ENCODE results near the gene NRARP.
A peak's percentile ranks its signal among the peaks of the same experiment; 100 is the strongest.

The NRARP gene

GRCh38 chr9:137301081-137301947 is 757 bp downstream of the NRARP start:
- Histone ChIP-seq H4K20me1 (ENCODE audit: insufficient read depth, low read length) (no peaks in the 10 kb centered on the region), H3K27ac (ENCODE audit: low read length) (no peak overlapping the region), H3K36me3 (replicated peaks; ENCODE audit: insufficient read depth, low read length) (no peaks in the 10 kb centered on the region), H3K9ac (ENCODE audit: low read length) (no peak overlapping the region), H3F3A (ENCODE audit: insufficient read depth, low read length) (peaks cover 7% of the 10 kb centered on the region; the same call in 1 of the 2 replicates), H3K9me3 (replicated peaks; ENCODE audit: insufficient read depth, low read length) (no peaks in the 10 kb centered on the region), H3K9me2 (replicated peaks; ENCODE audit: insufficient read depth, low read length) (no peaks in the 10 kb centered on the region), H3K4me2 (ENCODE audit: low read depth, low read length) (peak overlapping the region; percentile 92), H2AFZ (ENCODE audit: low read length) (0 out of 2 replicates have a peak overlapping the region, but pooled peaks have one; percentile 35), H3K79me2 (ENCODE audit: low read length) (no peaks in the 10 kb centered on the region), H3K27me3 (replicated peaks; ENCODE audit: insufficient read depth, low read length) (peaks cover 55% of the 10 kb centered on the region), H3K4me1 (ENCODE audit: low read length) (0 out of 2 replicates have a peak, but pooled peaks cover 3% of the 10 kb centered on the region), H3K4me3 (ENCODE audit: low read length) (peak overlapping the region; percentile 49; the same call in 1 of the 2 replicates)
- TF ChIP-seq CTCF (IDR thresholded peaks at IDR 0.05; ENCODE audit: low read length), result no peak
- TF ChIP-seq EZH2 (optimal IDR thresholded peaks at IDR 0.05; ENCODE audit: low read depth, low read length), result no peak
- TF ChIP-seq EZH2phosphoT487 (IDR thresholded peaks at IDR 0.05; ENCODE audit: low read length), result no peak
- no peak for DNase-seq

- H3K9ac ChIP-seq (ENCODE audit: low read length), result no peak overlapping the region
- no peaks in the 10 kb centered on the region for H3K9me3 ChIP-seq (replicated peaks; ENCODE audit: insufficient read depth, low read length)
- peaks cover 52% of the 10 kb centered on the region for H3K27me3 ChIP-seq (replicated peaks; ENCODE audit: insufficient read depth, low read length)
- H4K20me1 ChIP-seq (ENCODE audit: insufficient read depth, low read length), result no peaks in the 10 kb centered on the region
- no peak overlapping the region for H2AFZ ChIP-seq (ENCODE audit: low read length)
- 0 out of 2 replicates have a peak, but pooled peaks cover 3% of the 10 kb centered on the region for H3K4me1 ChIP-seq (ENCODE audit: low read length)
- TF ChIP-seq CTCF (IDR thresholded peaks at IDR 0.05; ENCODE audit: low read length), result no peak
- no peak for TF ChIP-seq EZH2phosphoT487 (IDR thresholded peaks at IDR 0.05; ENCODE audit: low read length)
- TF ChIP-seq EZH2 (optimal IDR thresholded peaks at IDR 0.05; ENCODE audit: low read depth, low read length), result no peak
- H3K79me2 ChIP-seq (ENCODE audit: low read length), result no peaks in the 10 kb centered on the region
- peaks cover 7% of the 10 kb centered on the region; the same call in 1 of the 2 replicates for H3F3A ChIP-seq (ENCODE audit: insufficient read depth, low read length)
- H3K36me3 ChIP-seq (replicated peaks; ENCODE audit: insufficient read depth, low read length), result no peaks in the 10 kb centered on the region
- no peaks in the 10 kb centered on the region for H3K9me2 ChIP-seq (replicated peaks; ENCODE audit: insufficient read depth, low read length)
- no peak overlapping the region for H3K4me2 ChIP-seq (ENCODE audit: low read depth, low read length)
- no peak overlapping the region for H3K4me3 ChIP-seq (ENCODE audit: low read length)
- no peak for DNase-seq
- no peak overlapping the region for H3K27ac ChIP-seq (ENCODE audit: low read length)
Observed at GRCh38 chr9:137300567-137301080, 1.4 kb downstream of the NRARP start.

GRCh38 chr9:137299938-137300337 is 2.1 kb downstream of the NRARP start:
- Histone ChIP-seq H3K9ac (ENCODE audit: low read length) (no peak overlapping the region), H3K4me1 (ENCODE audit: low read length) (0 out of 2 replicates have a peak, but pooled peaks cover 3% of the 10 kb centered on the region), H3K36me3 (replicated peaks; ENCODE audit: insufficient read depth, low read length) (no peaks in the 10 kb centered on the region), H3K9me2 (replicated peaks; ENCODE audit: insufficient read depth, low read length) (no peaks in the 10 kb centered on the region), H2AFZ (ENCODE audit: low read length) (no peak overlapping the region), H3K4me3 (ENCODE audit: low read length) (no peak overlapping the region), H3K27me3 (replicated peaks; ENCODE audit: insufficient read depth, low read length) (peaks cover 54% of the 10 kb centered on the region), H3K4me2 (ENCODE audit: low read depth, low read length) (no peak overlapping the region), H3F3A (ENCODE audit: insufficient read depth, low read length) (peaks cover 7% of the 10 kb centered on the region; the same call in 1 of the 2 replicates), H3K79me2 (ENCODE audit: low read length) (no peaks in the 10 kb centered on the region), H3K9me3 (replicated peaks; ENCODE audit: insufficient read depth, low read length) (no peaks in the 10 kb centered on the region), H3K27ac (ENCODE audit: low read length) (no peak overlapping the region), H4K20me1 (ENCODE audit: insufficient read depth, low read length) (no peaks in the 10 kb centered on the region)
- TF ChIP-seq CTCF (IDR thresholded peaks at IDR 0.05; ENCODE audit: low read length), result no peak
- no peak for TF ChIP-seq EZH2phosphoT487 (IDR thresholded peaks at IDR 0.05; ENCODE audit: low read length)
- TF ChIP-seq EZH2 (optimal IDR thresholded peaks at IDR 0.05; ENCODE audit: low read depth, low read length), result no peak
- no peak for DNase-seq
